Measurements from ENCODE around the gene DCTN3.

DNA sequence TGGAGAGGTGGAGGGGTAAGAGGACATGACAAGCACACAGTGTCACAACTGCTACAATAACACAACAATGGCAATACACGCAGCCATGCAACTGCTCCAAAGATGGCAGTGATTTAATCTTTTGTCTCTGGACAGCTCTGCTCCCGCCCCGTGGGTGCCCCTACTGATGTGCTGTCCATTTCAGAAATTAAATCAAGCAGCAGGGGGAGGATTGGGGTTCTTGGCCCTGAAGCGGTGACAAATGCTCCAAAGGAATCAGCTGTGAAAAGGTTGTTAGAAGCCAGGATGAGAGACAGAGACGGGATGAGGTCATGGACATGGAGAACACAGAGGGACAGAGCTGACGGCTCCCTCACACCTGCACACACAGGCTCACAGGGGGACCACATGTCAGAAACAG is 53.3 kb downstream of the DCTN3 start:
- no peak for TF ChIP-seq EZH2 (IDR thresholded peaks at IDR 0.05; ENCODE audit: borderline replicate concordance, control insufficient read depth, low read depth, low read length)
- TF ChIP-seq, protein P1, sequence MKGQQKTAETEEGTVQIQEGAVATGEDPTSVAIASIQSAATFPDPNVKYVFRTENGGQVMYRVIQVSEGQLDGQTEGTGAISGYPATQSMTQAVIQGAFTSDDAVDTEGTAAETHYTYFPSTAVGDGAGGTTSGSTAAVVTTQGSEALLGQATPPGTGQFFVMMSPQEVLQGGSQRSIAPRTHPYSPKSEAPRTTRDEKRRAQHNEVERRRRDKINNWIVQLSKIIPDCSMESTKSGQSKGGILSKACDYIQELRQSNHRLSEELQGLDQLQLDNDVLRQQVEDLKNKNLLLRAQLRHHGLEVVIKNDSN (IDR thresholded peaks at IDR 0.05; ENCODE audit: borderline replicate concordance, extremely low read length, insufficient read depth, low read depth, low read length), result no peak
- no peak for TF ChIP-seq RUNX3 (IDR thresholded peaks at IDR 0.05; ENCODE audit: low read length)
- TF ChIP-seq SP1 (IDR thresholded peaks at IDR 0.05; ENCODE audit: low read depth, low read length), result no peak
- TF ChIP-seq, protein P2, sequence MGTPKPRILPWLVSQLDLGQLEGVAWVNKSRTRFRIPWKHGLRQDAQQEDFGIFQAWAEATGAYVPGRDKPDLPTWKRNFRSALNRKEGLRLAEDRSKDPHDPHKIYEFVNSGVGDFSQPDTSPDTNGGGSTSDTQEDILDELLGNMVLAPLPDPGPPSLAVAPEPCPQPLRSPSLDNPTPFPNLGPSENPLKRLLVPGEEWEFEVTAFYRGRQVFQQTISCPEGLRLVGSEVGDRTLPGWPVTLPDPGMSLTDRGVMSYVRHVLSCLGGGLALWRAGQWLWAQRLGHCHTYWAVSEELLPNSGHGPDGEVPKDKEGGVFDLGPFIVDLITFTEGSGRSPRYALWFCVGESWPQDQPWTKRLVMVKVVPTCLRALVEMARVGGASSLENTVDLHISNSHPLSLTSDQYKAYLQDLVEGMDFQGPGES (IDR thresholded peaks at IDR 0.05), result no peak
- TF ChIP-seq, protein P3, sequence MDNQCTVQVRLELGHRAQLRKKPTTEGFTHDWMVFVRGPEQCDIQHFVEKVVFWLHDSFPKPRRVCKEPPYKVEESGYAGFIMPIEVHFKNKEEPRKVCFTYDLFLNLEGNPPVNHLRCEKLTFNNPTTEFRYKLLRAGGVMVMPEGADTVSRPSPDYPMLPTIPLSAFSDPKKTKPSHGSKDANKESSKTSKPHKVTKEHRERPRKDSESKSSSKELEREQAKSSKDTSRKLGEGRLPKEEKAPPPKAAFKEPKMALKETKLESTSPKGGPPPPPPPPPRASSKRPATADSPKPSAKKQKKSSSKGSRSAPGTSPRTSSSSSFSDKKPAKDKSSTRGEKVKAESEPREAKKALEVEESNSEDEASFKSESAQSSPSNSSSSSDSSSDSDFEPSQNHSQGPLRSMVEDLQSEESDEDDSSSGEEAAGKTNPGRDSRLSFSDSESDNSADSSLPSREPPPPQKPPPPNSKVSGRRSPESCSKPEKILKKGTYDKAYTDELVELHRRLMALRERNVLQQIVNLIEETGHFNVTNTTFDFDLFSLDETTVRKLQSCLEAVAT (IDR thresholded peaks at IDR 0.05), result no peak
- TF ChIP-seq SRF (IDR thresholded peaks at IDR 0.05; ENCODE audit: low read depth in 2 of 2, low read length in 2 of 2), result no peak
- TF ChIP-seq, protein P4, sequence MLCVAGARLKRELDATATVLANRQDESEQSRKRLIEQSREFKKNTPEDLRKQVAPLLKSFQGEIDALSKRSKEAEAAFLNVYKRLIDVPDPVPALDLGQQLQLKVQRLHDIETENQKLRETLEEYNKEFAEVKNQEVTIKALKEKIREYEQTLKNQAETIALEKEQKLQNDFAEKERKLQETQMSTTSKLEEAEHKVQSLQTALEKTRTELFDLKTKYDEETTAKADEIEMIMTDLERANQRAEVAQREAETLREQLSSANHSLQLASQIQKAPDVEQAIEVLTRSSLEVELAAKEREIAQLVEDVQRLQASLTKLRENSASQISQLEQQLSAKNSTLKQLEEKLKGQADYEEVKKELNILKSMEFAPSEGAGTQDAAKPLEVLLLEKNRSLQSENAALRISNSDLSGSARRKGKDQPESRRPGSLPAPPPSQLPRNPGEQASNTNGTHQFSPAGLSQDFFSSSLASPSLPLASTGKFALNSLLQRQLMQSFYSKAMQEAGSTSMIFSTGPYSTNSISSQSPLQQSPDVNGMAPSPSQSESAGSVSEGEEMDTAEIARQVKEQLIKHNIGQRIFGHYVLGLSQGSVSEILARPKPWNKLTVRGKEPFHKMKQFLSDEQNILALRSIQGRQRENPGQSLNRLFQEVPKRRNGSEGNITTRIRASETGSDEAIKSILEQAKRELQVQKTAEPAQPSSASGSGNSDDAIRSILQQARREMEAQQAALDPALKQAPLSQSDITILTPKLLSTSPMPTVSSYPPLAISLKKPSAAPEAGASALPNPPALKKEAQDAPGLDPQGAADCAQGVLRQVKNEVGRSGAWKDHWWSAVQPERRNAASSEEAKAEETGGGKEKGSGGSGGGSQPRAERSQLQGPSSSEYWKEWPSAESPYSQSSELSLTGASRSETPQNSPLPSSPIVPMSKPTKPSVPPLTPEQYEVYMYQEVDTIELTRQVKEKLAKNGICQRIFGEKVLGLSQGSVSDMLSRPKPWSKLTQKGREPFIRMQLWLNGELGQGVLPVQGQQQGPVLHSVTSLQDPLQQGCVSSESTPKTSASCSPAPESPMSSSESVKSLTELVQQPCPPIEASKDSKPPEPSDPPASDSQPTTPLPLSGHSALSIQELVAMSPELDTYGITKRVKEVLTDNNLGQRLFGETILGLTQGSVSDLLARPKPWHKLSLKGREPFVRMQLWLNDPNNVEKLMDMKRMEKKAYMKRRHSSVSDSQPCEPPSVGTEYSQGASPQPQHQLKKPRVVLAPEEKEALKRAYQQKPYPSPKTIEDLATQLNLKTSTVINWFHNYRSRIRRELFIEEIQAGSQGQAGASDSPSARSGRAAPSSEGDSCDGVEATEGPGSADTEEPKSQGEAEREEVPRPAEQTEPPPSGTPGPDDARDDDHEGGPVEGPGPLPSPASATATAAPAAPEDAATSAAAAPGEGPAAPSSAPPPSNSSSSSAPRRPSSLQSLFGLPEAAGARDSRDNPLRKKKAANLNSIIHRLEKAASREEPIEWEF (IDR thresholded peaks at IDR 0.05; ENCODE audit: insufficient replicate concordance, low read depth, low read length), result no peak
- TF ChIP-seq CREM (IDR thresholded peaks at IDR 0.05; ENCODE audit: low read depth), result no peak
- TF ChIP-seq, protein P5, sequence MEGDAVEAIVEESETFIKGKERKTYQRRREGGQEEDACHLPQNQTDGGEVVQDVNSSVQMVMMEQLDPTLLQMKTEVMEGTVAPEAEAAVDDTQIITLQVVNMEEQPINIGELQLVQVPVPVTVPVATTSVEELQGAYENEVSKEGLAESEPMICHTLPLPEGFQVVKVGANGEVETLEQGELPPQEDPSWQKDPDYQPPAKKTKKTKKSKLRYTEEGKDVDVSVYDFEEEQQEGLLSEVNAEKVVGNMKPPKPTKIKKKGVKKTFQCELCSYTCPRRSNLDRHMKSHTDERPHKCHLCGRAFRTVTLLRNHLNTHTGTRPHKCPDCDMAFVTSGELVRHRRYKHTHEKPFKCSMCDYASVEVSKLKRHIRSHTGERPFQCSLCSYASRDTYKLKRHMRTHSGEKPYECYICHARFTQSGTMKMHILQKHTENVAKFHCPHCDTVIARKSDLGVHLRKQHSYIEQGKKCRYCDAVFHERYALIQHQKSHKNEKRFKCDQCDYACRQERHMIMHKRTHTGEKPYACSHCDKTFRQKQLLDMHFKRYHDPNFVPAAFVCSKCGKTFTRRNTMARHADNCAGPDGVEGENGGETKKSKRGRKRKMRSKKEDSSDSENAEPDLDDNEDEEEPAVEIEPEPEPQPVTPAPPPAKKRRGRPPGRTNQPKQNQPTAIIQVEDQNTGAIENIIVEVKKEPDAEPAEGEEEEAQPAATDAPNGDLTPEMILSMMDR (IDR thresholded peaks at IDR 0.05 in 2 of 3, conservative IDR thresholded peaks at IDR 0.05 in 1 of 3; ENCODE audit: control insufficient read depth in 2 of 3, extremely low read depth in 1 of 3, insufficient read depth in 1 of 3, low read depth in 3 of 3, low read length in 3 of 3), result no peak
- TF ChIP-seq, protein P6, sequence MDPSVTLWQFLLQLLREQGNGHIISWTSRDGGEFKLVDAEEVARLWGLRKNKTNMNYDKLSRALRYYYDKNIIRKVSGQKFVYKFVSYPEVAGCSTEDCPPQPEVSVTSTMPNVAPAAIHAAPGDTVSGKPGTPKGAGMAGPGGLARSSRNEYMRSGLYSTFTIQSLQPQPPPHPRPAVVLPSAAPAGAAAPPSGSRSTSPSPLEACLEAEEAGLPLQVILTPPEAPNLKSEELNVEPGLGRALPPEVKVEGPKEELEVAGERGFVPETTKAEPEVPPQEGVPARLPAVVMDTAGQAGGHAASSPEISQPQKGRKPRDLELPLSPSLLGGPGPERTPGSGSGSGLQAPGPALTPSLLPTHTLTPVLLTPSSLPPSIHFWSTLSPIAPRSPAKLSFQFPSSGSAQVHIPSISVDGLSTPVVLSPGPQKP (IDR thresholded peaks at IDR 0.05; ENCODE audit: low read depth, low read length), result no peak

All from GM12878 (cell line).